Endothelial cell (in vitro differentiated cells): ENCODE data around the gene HGF. TPM values are rescaled to one million over a fixed set of nuclear protein-coding genes. Genes with fewer than 3 reads are reported as not detected.

ENCODE experiments used
- DNase-seq: peaks from one replicate; pipeline ENCODE4 v3.0.0; 2021; ENCODE audit warnings: low spot score
- H3K27ac Mint-ChIP-seq: one replicate; pipeline ENCODE4 v1.8.0; 2021; ENCODE audit warnings: mixed read lengths, inconsistent platforms; ENCODE audit not compliant: unreplicated experiment
- H3K27me3 Mint-ChIP-seq: one replicate; pipeline ENCODE4 v1.8.0; 2021; ENCODE audit warnings: mild to moderate bottlenecking, moderate library complexity, mixed read lengths, inconsistent platforms; ENCODE audit not compliant: unreplicated experiment
- H3K36me3 Mint-ChIP-seq: one replicate; pipeline ENCODE4 v1.8.0; 2021; ENCODE audit warnings: mild to moderate bottlenecking, low read depth, mixed read lengths, inconsistent platforms; ENCODE audit not compliant: unreplicated experiment
- H3K4me1 Mint-ChIP-seq: one replicate; pipeline ENCODE4 v1.8.0; 2021; ENCODE audit warnings: mild to moderate bottlenecking, mixed read lengths, inconsistent platforms; ENCODE audit not compliant: unreplicated experiment
- H3K4me3 Mint-ChIP-seq: one replicate; pipeline ENCODE4 v1.8.0; 2021; ENCODE audit warnings: mild to moderate bottlenecking, mixed read lengths, inconsistent platforms; ENCODE audit not compliant: unreplicated experiment
- H3K9me3 Mint-ChIP-seq: one replicate; pipeline ENCODE4 v1.8.0; 2021; ENCODE audit warnings: mixed read lengths, inconsistent platforms; ENCODE audit not compliant: unreplicated experiment
- CTCF ChIP-seq: fragments of 200-600 bp; sonication (generic); IDR thresholded peaks from one replicate; pipeline ENCODE4 v1.5.0; 2021; ENCODE audit warnings: antibody characterized with exemption; ENCODE audit not compliant: unreplicated experiment
- total RNA-seq: library from RNA; stranded (reverse); fragmentation: NEBNext Ultra II Directional; extraction: Animal tissue kit (Norgen Biotek cat#: 25700); gene quantifications from one replicate; pipeline ENCODE4 v1.2.1, GENCODE V29; 2021; ENCODE audit not compliant: unreplicated experiment

HGF gene
- total RNA-seq, 1 donor from 2014 or later, result 0.82 TPM

- H3K4me3 Mint-ChIP-seq, result no peak overlapping the region
- no peak overlapping the region for H3K27ac Mint-ChIP-seq
- H3K27me3 Mint-ChIP-seq, result no peaks in the 10 kb centered on the region
- H3K9me3 Mint-ChIP-seq, result no peaks in the 10 kb centered on the region
- H3K4me1 Mint-ChIP-seq, result peaks cover 4% of the 10 kb centered on the region
- no peak for DNase-seq
- TF ChIP-seq CTCF, result no peak
- no peaks in the 10 kb centered on the region for H3K36me3 Mint-ChIP-seq
Observed at GRCh38 chr7:81666209-81666608, 103.6 kb downstream of the HGF start.

GRCh38 chr7:81665236-81665635, 104.6 kb downstream of the HGF start:
- Mint-ChIP-seq H3K4me1 (peaks cover 4% of the 10 kb centered on the region), H3K4me3 (no peak overlapping the region), H3K36me3 (no peaks in the 10 kb centered on the region), H3K9me3 (no peaks in the 10 kb centered on the region), H3K27ac (no peak overlapping the region), H3K27me3 (no peaks in the 10 kb centered on the region)
- no peak for TF ChIP-seq CTCF
- no peak for DNase-seq

- H3K27me3 Mint-ChIP-seq, result no peaks in the 10 kb centered on the region
- TF ChIP-seq CTCF, result no peak
- H3K36me3 Mint-ChIP-seq, result no peaks in the 10 kb centered on the region
- peaks cover 4% of the 10 kb centered on the region for H3K4me1 Mint-ChIP-seq
- H3K4me3 Mint-ChIP-seq, result no peak overlapping the region
- no peaks in the 10 kb centered on the region for H3K9me3 Mint-ChIP-seq
- no peak for DNase-seq
- H3K27ac Mint-ChIP-seq, result no peak overlapping the region
Observed at GRCh38 chr7:81664304-81664703, 105.5 kb downstream of the HGF start.

- TF ChIP-seq CTCF, result no peak
- Mint-ChIP-seq H3K9me3 (no peaks in the 10 kb centered on the region), H3K4me3 (no peak overlapping the region), H3K27ac (no peak overlapping the region), H3K36me3 (no peaks in the 10 kb centered on the region), H3K4me1 (peaks cover 4% of the 10 kb centered on the region), H3K27me3 (no peaks in the 10 kb centered on the region)
- DNase-seq, result no peak
Observed at GRCh38 chr7:81662531-81662930, 107.3 kb downstream of the HGF start.

- Mint-ChIP-seq H3K4me1 (peaks cover 4% of the 10 kb centered on the region), H3K36me3 (no peaks in the 10 kb centered on the region), H3K27me3 (no peaks in the 10 kb centered on the region), H3K9me3 (no peaks in the 10 kb centered on the region), H3K27ac (no peak overlapping the region), H3K4me3 (no peak overlapping the region)
- TF ChIP-seq CTCF, result no peak
- DNase-seq, result no peak
Observed at GRCh38 chr7:81659697-81660395, 110.0 kb downstream of the HGF start.
